ENCODE results near the gene NAV2. TPM values are rescaled to one million over a fixed set of nuclear protein-coding genes. Genes with fewer than 3 reads are reported as not detected.

Gene NAV2
- total and polyA plus RNA-seq, 2 donors from 2014 or later: 5.9 to 37.7 TPM

- DNase-seq (no peak), FAIRE-seq (no peak)
- Histone ChIP-seq H3K4me1 (ENCODE audit: control insufficient read depth in 2 of 3, insufficient read depth in 2 of 3, low read depth in 1 of 3, low read length in 3 of 3) (no peaks in the 10 kb centered on the region), H3K9me3 (ENCODE audit: control insufficient read depth in 2 of 3, insufficient read depth in 1 of 3, low read length in 3 of 3) (no peaks in the 10 kb centered on the region), H3K27ac (ENCODE audit: low read depth in 2 of 2, low read length in 2 of 2) (no peak overlapping the region), H3K27me3 (ENCODE audit: control insufficient read depth, insufficient read depth, low read length) (no peaks in the 10 kb centered on the region), H3K36me3 (ENCODE audit: control insufficient read depth in 2 of 3, insufficient read depth in 3 of 3, low read length in 3 of 3) (no peaks in the 10 kb centered on the region), H3K4me3 (ENCODE audit: low read length in 3 of 3) (no peak overlapping the region), H3K9ac (ENCODE audit: low read length in 3 of 3) (no peak overlapping the region)
- intact Hi-C loops (cut with DNase I): no loop called here
- TF ChIP-seq CTCF (IDR thresholded peaks at IDR 0.05; ENCODE audit: borderline replicate concordance, extremely low read depth, insufficient read depth): no peak
Observed at GRCh38 chr11:19817870-19818269, 105.2 kb downstream of the NAV2 start.

GRCh38 chr11:19818619-19819018 lies 106.0 kb downstream of the NAV2 start:
- Histone ChIP-seq H3K27me3 (ENCODE audit: control insufficient read depth, insufficient read depth, low read length) (no peaks in the 10 kb centered on the region), H3K36me3 (ENCODE audit: control insufficient read depth in 2 of 3, insufficient read depth in 3 of 3, low read length in 3 of 3) (no peaks in the 10 kb centered on the region), H3K9me3 (ENCODE audit: control insufficient read depth in 2 of 3, insufficient read depth in 1 of 3, low read length in 3 of 3) (no peaks in the 10 kb centered on the region), H3K4me1 (ENCODE audit: control insufficient read depth in 2 of 3, insufficient read depth in 2 of 3, low read depth in 1 of 3, low read length in 3 of 3) (no peaks in the 10 kb centered on the region), H3K27ac (ENCODE audit: low read depth in 2 of 2, low read length in 2 of 2) (no peak overlapping the region), H3K9ac (ENCODE audit: low read length in 3 of 3) (no peak overlapping the region), H3K4me3 (ENCODE audit: low read length in 3 of 3) (no peak overlapping the region)
- no peak for TF ChIP-seq CTCF (IDR thresholded peaks at IDR 0.05; ENCODE audit: borderline replicate concordance, extremely low read depth, insufficient read depth)
- intact Hi-C loops (cut with DNase I): no loop called here
- DNase-seq (no peak), FAIRE-seq (no peak)

- no peak for DNase-seq
- Histone ChIP-seq H3K9ac (ENCODE audit: low read length in 3 of 3) (no peak overlapping the region), H3K9me3 (ENCODE audit: control insufficient read depth in 2 of 3, insufficient read depth in 1 of 3, low read length in 3 of 3) (no peaks in the 10 kb centered on the region), H3K27ac (ENCODE audit: low read depth in 2 of 2, low read length in 2 of 2) (no peak overlapping the region), H3K4me3 (ENCODE audit: low read length in 3 of 3) (no peak overlapping the region), H3K27me3 (ENCODE audit: control insufficient read depth, insufficient read depth, low read length) (no peaks in the 10 kb centered on the region), H3K36me3 (ENCODE audit: control insufficient read depth in 2 of 3, insufficient read depth in 3 of 3, low read length in 3 of 3) (no peaks in the 10 kb centered on the region), H3K4me1 (ENCODE audit: control insufficient read depth in 2 of 3, insufficient read depth in 2 of 3, low read depth in 1 of 3, low read length in 3 of 3) (no peaks in the 10 kb centered on the region)
- FAIRE-seq: no peak
- no peak for TF ChIP-seq CTCF (IDR thresholded peaks at IDR 0.05; ENCODE audit: borderline replicate concordance, extremely low read depth, insufficient read depth)
- intact Hi-C loops (cut with DNase I): no loop called here
Observed at GRCh38 chr11:19819148-19819547, 106.5 kb downstream of the NAV2 start.

GRCh38 chr11:19820100-19820499 lies 107.5 kb downstream of the NAV2 start:
- TF ChIP-seq CTCF (IDR thresholded peaks at IDR 0.05; ENCODE audit: borderline replicate concordance, extremely low read depth, insufficient read depth): no peak
- H3K4me1 ChIP-seq (ENCODE audit: control insufficient read depth in 2 of 3, insufficient read depth in 2 of 3, low read depth in 1 of 3, low read length in 3 of 3): no peaks in the 10 kb centered on the region
- H3K36me3 ChIP-seq (ENCODE audit: control insufficient read depth in 2 of 3, insufficient read depth in 3 of 3, low read length in 3 of 3): no peaks in the 10 kb centered on the region
- intact Hi-C loops (cut with DNase I): no loop called here
- H3K27me3 ChIP-seq (ENCODE audit: control insufficient read depth, insufficient read depth, low read length): no peaks in the 10 kb centered on the region
- DNase-seq (no peak), FAIRE-seq (no peak)
- H3K4me3 ChIP-seq (ENCODE audit: low read length in 3 of 3): no peak overlapping the region
- H3K27ac ChIP-seq (ENCODE audit: low read depth in 2 of 2, low read length in 2 of 2): no peak overlapping the region
- H3K9me3 ChIP-seq (ENCODE audit: control insufficient read depth in 2 of 3, insufficient read depth in 1 of 3, low read length in 3 of 3): no peaks in the 10 kb centered on the region
- H3K9ac ChIP-seq (ENCODE audit: low read length in 3 of 3): no peak overlapping the region

Data from kidney (tissue), 14 donors.